Calu3 (cell line): Measurements from ENCODE around the gene CMIP. TPM values are rescaled to one million over a fixed set of nuclear protein-coding genes. Genes with fewer than 3 reads are reported as not detected.

ENCODE experiments used
- BruUV-seq: library from RNA; stranded (reverse); fragments of 400-500 nt; replicated peaks from 2 replicates; lab custom pipeline; 2021; lab: Mats Ljungman, UMichigan
- CTCF ChIA-PET: fragments of 300-600 bp; sonication (Branson Sonifier 250); formaldehyde crosslinking; loops from one replicate; lab custom pipeline; 2022; ENCODE audit warnings: antibody characterized with exemption; lab: Charles Lee
- DNase-seq: peaks from one replicate; pipeline ENCODE4 v3.0.0; 2022
- H3K27ac Mint-ChIP-seq: one replicate; pipeline ENCODE4 v1.8.0; 2022; ENCODE audit warnings: mixed read lengths; ENCODE audit not compliant: unreplicated experiment
- H3K27me3 Mint-ChIP-seq: one replicate; pipeline ENCODE4 v1.8.0; 2022; ENCODE audit warnings: mixed read lengths; ENCODE audit not compliant: unreplicated experiment
- H3K36me3 Mint-ChIP-seq: one replicate; pipeline ENCODE4 v1.8.0; 2022; ENCODE audit warnings: mild to moderate bottlenecking, moderate library complexity, mixed read lengths; ENCODE audit not compliant: insufficient read depth, unreplicated experiment
- H3K4me1 Mint-ChIP-seq: one replicate; pipeline ENCODE4 v1.8.0; 2022; ENCODE audit warnings: mild to moderate bottlenecking, low read depth, mixed read lengths; ENCODE audit not compliant: unreplicated experiment
- H3K4me3 Mint-ChIP-seq: one replicate; pipeline ENCODE4 v1.8.0; 2022; ENCODE audit warnings: mild to moderate bottlenecking, low read depth, moderate library complexity, mixed read lengths; ENCODE audit not compliant: unreplicated experiment
- H3K9me3 Mint-ChIP-seq: one replicate; pipeline ENCODE4 v1.8.0; 2022; ENCODE audit warnings: low read depth, mixed read lengths; ENCODE audit not compliant: unreplicated experiment
- CTCF ChIP-seq: fragments of 200-600 bp; IDR thresholded peaks from one replicate; pipeline ENCODE4 v1.8.0; 2022; ENCODE audit warnings: antibody characterized with exemption; ENCODE audit not compliant: unreplicated experiment
- intact Hi-C: fragments of 100-400 bp; cut with micrococcal nuclease; formaldehyde crosslinking; loops from one replicate; pipeline ENCODE4 v1.10.0; 2022; ENCODE audit not compliant: unreplicated experiment
- total RNA-seq: library from RNA; stranded (reverse); gene quantifications from 2 replicates; pipeline ENCODE4 v1.2.3, GENCODE V29; 2022

Gene CMIP
- total RNA-seq, 1 experiment from 2014 or later: 82.7 TPM

- intact Hi-C loops: no loop called here
- TF ChIP-seq CTCF: no peak
- Mint-ChIP-seq H3K27me3 (no peaks in the 10 kb centered on the region), H3K4me1 (peaks cover 77% of the 10 kb centered on the region), H3K36me3 (peaks cover 22% of the 10 kb centered on the region), H3K27ac (peak overlapping the region; percentile 38), H3K9me3 (no peaks in the 10 kb centered on the region), H3K4me3 (no peak overlapping the region)
- CTCF ChIA-PET: no interaction called here
- no peak for DNase-seq
- BruUV-seq: no TSS peak
Observed at GRCh38 chr16:81551821-81552304, 107.3 kb downstream of the CMIP start.

DNA sequence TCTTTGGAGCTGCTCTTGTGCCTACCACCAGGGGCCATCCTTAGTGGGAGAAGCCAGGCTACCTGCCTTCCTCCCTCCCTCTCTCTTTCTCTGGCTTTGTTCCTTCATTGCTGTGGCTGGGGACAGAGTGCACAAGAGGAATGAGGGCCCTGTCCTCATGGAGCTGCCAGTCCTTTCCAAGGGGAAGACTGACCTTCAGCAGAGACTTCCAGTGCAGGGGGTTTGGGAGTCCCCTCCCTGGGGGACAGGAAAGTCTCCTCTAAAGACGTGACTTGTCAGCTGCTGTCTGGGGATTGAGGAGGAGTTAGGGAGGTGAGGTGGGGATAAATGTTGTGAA lies 108.1 kb downstream of the CMIP start:
- Mint-ChIP-seq H3K4me3 (no peak overlapping the region), H3K27me3 (no peaks in the 10 kb centered on the region), H3K9me3 (no peaks in the 10 kb centered on the region), H3K36me3 (peaks cover 22% of the 10 kb centered on the region), H3K4me1 (peaks cover 75% of the 10 kb centered on the region), H3K27ac (peak overlapping the region; percentile 10)
- intact Hi-C loops: no loop called here
- no peak for DNase-seq
- BruUV-seq: no TSS peak
- no peak for TF ChIP-seq CTCF
- CTCF ChIA-PET: no interaction called here

- no peak for DNase-seq
- peaks cover 80% of the 10 kb centered on the region for H3K4me1 Mint-ChIP-seq
- peaks cover 22% of the 10 kb centered on the region for H3K36me3 Mint-ChIP-seq
- TF ChIP-seq CTCF: no peak
- CTCF ChIA-PET: no interaction called here
- no TSS peak for BruUV-seq
- no peaks in the 10 kb centered on the region for H3K27me3 Mint-ChIP-seq
- H3K27ac Mint-ChIP-seq: no peak overlapping the region
- no peak overlapping the region for H3K4me3 Mint-ChIP-seq
- no peaks in the 10 kb centered on the region for H3K9me3 Mint-ChIP-seq
- intact Hi-C loops: no loop called here
Observed at GRCh38 chr16:81553080-81553813, 108.6 kb downstream of the CMIP start.

DNA sequence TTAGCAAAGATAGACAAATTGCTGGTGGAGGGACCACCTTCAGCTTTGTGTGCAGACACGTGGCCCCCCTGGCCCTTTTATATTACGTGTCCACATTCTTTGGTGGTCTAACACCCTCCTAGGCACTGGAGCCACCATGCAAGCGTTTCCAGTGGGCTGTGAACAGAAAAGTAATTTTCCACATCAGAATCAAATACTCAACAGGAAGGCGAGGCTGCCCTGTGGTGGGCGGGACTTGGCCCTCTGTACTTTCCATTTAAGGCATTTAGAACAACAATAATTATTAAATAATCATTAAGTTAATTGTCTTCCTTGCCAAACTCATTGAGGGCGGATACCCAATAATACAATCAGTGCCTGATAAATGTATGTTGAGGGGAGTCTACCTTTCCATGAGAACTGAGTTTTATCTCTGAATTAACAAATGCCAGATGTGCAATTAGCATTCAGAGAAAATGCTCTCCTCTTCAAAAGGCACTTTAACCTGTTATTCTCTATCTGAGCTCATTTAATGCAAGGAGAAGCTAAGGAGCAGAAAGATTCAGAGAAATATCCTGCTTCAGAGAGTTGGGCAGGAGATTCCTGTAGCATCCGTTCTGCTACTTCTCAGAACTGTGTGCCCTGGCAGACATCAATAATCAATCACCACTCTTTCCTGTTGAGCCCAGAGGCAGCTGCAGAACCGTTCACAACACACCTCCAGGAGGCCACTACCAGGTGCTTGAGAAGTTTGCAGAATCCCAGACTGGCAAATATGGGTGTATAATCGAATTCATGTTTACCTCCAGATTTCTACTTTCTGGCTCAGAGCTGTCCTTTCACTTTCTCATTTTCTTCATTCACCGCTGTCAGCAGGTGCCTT lies 109.4 kb downstream of the CMIP start:
- no peak overlapping the region for H3K4me3 Mint-ChIP-seq
- H3K27ac Mint-ChIP-seq: peak overlapping the region; percentile 61
- DNase-seq: no peak
- TF ChIP-seq CTCF: no peak
- intact Hi-C loops: no loop called here
- peaks cover 28% of the 10 kb centered on the region for H3K36me3 Mint-ChIP-seq
- H3K4me1 Mint-ChIP-seq: peaks cover 81% of the 10 kb centered on the region
- CTCF ChIA-PET: no interaction called here
- no peaks in the 10 kb centered on the region for H3K9me3 Mint-ChIP-seq
- BruUV-seq: no TSS peak
- no peaks in the 10 kb centered on the region for H3K27me3 Mint-ChIP-seq
